Stimulated activated CD8-positive, alpha-beta memory T cell treated with anti-CD3 and anti-CD28 coated beads, Interleukin-7, amount 100 ng/mL, for 48 hours (primary cell): ENCODE data around the gene CRLF1.
A peak's percentile ranks its signal among the peaks of the same experiment; 100 is the strongest.
"Not testable (repeated sequence)": the region's sequence is repeated elsewhere in the genome, so short reads cannot be mapped to it uniquely, and the experiment has no call there.

ENCODE experiments used
- DNase-seq, 2 donors: peaks; one replicate each; pipeline ENCODE4 v3.0.0-alpha.2; 2020; ENCODE audit warnings: low read depth in 1 of 2; ENCODE audit errors: extremely low read depth in 1 of 2

CRLF1 gene

DNA sequence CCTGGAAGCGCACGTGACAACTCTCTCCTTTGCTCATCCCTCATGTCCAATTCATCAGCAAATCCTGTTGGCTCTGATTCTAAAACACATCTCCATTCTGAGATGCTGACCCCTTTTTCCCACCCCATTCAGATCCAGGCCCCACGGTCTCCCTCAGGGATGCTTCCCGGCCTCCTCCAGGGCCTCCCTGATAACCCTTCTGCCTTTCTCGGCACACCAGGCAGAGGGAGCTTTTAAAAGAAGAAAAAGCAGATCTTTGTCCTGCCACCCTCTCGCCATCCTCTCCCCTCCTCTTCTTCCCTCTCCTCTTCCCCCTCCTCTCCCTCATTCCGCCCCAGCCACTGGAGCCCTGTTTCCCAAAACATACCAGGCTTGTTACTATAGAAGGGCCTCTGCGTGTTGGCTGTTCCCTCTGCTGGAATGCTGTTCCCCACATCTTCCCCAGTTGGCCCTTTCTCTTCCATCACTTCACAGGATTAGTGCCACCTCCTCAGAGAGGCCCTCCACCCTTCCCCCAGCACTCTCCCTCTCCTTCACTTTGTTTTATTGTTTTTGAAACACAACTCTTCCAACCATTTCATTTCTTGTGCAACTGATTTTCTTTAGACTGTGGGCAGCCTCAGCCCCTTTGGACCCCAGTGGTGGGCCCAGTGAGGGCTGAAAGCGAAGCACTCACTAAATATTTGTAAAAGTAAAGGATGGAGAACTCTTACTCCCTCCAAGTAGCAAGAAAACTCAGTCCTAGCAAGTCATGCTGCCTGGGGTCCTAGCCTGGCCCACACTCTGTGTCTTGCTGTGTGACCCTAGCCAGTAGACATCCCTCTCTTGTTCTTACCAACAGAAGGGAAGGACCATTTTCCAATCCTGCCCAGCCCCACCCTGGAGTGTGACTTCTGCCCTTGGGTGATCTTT is 2.5 kb upstream of the CRLF1 start:
- no peak for DNase-seq

DNA sequence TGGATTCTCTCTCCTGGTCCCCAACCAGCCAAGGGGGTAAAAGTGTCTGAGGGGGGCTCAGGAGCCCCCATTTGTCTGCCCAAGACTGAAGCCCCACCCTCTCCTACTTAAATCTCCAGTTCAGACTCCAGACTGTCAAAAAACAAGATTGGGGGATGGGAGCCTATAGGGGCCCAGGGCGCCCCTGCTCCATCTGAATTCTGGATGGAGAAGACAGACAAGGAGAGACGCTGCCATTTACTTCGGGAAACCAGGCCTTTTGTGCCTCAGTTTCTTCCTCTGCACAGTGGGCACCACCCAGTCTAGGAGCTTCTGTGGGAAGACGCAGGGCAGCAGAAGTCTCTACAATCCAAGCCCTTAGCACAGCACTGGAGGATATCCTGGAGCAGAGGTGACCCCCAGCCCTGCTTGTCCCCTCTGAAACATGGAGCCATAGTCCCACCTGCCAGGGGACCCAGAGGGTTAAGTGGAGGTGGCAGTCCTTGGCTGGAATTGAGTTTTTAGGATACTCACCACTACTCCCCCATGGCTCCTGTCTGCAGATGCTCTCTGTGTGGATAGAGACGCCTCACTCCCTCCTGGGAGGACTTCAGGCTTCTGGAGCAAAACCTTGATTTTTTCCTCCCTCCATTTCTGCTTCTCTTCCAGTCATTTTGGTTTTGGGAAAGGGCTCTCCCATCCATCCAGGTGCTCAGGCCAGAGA is 1.7 kb upstream of the CRLF1 start:
- DNase-seq = no peak

DNA sequence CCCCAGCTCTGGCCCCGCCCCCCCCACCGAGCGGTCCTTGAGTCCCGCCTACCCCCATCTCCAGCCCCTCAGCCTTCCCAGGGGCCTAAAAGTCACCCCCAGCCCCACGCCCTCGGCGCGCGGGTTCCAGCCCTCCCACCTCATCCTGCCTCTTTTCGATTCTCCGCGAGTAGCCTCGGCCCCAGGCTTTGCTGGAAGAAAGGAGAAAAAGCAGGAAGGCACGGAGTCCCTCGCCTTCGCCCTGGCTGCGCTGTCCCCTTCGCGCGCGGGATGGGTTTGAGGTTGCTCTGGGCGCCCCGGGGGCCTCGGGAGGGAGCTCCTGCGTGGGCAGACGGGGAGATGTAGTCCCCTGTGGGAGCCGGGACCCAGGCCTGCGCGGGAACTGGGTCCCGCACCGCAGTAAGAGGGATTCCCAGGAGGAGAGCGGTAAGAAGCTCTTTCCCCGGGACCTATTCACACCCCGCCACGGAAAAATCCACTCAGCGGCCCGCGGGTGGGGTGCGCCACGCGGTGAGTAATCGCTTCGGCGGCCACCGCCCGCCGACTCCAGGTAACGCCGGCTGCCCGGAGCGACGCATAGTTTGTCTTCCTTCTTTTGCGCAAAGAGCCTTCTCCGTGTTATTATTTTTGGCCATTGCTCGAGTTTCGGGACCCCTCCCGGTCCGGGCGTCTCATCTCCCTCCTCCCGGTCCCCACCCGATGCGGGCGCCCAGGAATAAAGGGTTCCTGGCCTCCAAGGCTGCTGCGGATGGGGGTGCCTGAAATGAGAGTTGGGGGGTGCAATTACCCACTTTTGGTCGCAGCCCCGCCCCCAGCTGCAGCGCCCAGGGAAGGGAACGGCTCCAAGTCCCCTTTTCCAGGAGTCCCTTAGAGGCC is 865 bp upstream of the CRLF1 start:
- no peak for DNase-seq

GRCh38 chr19:18605546-18606280 is 886 bp downstream of the CRLF1 start:
- DNase-seq = no peak

- no peak for DNase-seq
These were observed 1.4 kb downstream of the CRLF1 start for GRCh38 chr19:18605196-18605545.

DNA sequence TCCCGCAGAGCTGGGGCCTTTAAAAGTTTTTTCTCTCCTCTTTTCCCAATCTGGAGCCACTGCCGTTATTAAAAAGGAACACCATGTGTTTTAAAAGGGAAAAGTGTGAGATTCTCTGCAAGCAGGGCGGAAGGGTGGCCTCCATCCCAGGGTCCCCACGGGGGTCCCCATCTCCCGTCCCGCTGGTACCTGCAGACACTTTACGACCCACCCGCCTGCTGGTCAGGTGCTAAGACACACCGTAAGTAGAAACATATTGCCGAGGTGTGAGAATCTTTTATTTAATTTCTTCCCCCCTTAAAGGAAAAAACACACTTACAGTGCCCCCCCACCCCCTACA is 1.8 kb downstream of the CRLF1 start:
- DNase-seq = no peak

GRCh38 chr19:18603958-18604819 is 2.4 kb downstream of the CRLF1 start:
- DNase-seq = no peak

DNA sequence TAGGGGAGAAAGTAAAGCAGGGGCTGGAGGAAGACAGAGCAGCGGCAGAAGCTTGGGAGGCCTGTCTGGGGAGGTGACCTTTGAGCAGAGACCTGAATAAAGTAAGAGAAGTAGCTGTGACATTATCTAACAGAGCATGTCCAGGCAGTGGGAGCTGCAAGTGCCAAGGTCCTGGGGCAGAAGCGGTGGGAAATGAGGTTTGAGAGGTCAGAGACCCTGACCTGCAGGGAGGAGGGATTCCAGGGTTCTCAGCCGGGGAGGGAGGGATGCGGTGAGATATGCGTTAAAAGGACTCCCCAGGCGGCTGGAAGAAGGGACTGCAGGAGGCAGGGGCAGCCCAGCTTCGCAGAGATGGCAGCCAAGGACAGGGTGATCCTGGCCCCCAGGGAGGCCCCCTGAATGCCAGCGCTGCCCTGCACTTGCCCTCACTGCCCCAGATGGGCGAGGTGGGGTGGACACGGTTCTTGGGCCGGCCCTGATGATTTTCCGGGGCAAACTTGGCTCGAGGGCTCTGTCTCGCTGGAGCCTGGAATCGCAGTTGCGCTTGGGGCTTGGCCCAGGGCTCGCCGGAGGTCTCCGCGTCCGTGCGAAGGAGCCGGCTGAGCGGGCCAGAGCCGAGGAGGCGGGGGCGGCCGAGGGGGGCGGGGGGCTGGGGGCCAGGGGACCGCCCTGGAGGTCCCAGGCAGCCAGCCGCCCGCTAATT is 3.2 kb downstream of the CRLF1 start:
- DNase-seq = no peak

- DNase-seq = no peak
These were observed 4.7 kb downstream of the CRLF1 start for GRCh38 chr19:18601875-18602274.

DNA sequence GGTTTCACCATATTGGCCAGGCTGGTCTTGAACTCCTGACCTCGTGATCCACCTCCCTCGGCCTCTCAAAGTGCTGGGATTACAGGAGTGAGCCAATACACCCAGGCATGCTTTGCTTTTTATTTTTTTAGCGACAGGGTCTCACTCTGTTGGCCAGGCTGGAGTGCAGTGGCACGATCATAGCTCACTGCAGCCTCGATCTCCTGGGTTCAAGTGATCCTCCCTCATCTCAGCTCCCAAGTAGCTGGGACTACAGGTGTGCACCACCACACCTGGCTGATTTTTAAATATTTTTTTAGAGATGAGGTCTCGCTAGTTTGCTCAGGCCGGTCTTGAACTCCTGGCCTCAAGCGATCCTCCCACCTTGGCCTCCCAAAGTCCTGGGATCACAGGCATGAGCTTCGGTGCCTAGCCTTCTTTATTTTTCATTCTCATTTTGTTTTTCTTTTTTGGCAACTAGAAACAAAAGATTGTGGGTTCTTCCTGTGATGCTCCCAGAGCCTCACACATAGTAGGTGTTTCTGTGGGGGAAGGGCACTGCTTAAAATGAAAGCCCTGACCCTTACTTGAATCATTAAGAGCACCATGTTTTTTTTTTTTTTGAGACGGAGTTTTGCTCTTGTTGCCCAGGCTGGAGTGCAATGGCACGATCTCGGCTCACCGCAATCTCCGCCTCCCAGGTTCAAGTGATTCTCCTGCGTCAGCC is 5.8 kb downstream of the CRLF1 start:
- DNase-seq = not testable (repeated sequence)

GRCh38 chr19:18599485-18599884 is 7.1 kb downstream of the CRLF1 start:
- no peak for DNase-seq

GRCh38 chr19:18597809-18598660 is 8.6 kb downstream of the CRLF1 start:
- no peak for DNase-seq

DNA sequence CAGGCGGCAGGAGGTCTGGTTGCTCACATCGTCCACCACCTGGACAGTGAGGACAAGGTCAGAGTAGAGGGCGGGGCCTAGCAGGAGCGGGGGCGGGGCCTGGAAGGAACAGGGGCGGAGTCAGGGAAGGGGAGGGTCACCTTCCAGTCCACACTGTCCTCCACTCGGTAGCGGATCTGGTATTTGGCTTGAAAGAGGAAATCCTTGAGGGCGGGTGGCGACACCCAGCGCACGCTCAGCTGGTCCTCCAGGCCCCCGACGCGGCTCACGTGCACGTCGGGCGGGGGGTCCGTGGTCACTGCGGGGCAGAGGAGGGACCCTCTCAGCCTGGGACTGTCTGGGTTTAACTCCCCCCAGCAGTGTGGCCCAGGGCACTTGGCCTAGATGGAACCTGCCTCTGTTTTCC is 9.8 kb downstream of the CRLF1 start:
- no peak for DNase-seq

DNA sequence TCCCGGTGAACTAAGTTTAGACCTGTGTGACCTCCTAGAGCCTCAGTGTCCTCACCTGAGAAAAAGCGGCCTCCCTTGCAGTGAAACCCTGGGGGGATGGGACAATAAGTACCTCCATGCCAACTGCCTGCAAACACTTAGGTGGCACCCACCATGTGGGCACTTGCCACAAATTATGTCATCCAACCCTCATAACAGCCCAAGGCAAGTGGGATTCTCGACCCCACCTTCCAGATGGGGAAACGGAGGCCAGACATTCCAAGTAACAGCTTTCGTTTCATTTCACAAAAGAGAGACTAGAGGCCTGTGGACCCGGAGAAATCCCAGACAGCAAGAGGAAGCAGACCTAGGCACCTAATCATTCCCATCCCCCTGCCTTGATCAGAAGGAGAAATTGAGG is 11.1 kb downstream of the CRLF1 start:
- no peak for DNase-seq

DNA sequence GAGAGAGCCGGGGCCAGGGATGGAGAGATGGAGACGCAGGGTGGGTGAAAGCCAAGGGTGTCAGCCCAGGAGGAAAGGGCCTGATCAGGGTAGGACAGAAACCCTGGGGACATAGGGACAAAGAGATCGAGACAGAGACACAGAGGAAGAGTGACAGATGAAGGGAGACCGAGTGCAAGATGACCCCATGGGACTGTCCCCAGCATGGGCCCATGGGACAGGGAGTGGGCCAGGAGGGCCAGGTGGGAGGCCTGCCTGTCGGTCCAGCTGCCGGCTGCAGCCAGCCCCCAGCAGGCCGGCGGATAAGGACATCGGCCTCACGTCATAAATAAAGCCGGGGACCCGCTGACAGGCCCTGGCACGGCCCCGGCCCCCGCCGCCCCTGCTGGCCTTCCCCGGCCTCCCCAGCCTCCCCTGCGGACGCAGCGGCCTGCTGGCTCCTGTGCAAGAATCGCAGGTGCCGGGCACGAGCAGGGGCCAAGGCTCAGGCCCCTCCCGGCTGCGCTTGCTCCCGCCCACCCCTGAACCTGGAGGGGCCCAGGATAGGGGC is 11.7 kb downstream of the CRLF1 start:
- DNase-seq = no peak

- peak; percentile 35 to 47 for DNase-seq
These were observed 12.3 kb downstream of the CRLF1 start for GRCh38 chr19:18594096-18594823.
